Stimulated activated CD8-positive, alpha-beta memory T cell treated with anti-CD3 and anti-CD28 coated beads, Interleukin-7, amount 100 ng/mL, for 4 hours (primary cell): ENCODE data around the gene DUS3L.

Experiments
- DNase-seq, 2 donors: peaks; one replicate each; pipeline ENCODE4 v3.0.0-alpha.2; 2020; ENCODE audit warnings: low read depth in 2 of 2

Gene DUS3L

GRCh38 chr19:5821521-5822180 is 30.7 kb upstream of the DUS3L start:
- DNase-seq, result no peak

GRCh38 chr19:5820785-5821184 is 29.8 kb upstream of the DUS3L start:
- no peak for DNase-seq

GRCh38 chr19:5818594-5818993 is 27.6 kb upstream of the DUS3L start:
- no peak for DNase-seq

- DNase-seq, result no peak
These were observed 26.3 kb upstream of the DUS3L start for GRCh38 chr19:5817218-5817617.

- DNase-seq, result no peak
These were observed 23.9 kb upstream of the DUS3L start for GRCh38 chr19:5814852-5815246.

DNA sequence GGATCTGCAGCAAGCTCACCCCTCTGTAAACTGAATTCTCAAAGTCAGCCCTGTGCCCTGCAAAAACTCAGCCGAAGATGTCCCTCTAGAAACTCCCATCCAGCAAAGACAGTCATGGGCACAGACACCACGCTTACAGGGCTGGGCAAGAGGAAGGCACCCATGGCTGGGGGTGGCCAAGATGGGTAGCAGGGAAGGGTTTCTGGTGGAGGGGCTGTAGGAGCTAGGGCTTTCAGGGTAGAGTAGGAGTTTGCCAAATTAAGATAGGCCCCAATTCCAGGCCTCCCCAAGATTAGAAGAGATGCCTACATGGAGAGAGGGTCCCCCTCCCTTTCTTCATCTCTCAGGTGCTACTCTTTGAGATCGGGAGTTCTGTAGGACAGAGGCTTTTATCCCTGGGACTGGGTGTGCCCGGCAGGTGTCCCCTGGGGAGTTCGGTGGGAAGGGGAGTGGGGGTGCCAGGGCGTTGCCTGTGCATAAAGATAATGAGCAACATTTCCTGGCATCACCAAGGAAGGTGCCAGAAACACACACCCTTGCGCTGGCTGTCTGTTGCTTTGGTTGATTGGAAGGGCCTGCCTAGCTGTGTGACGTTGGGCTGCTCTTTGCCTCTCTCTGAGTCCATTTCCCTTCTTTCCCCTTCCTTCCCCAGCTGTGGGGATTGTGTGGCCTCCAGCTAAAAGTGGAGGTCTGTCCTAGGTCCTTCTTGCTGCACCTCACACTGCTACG is 23.3 kb upstream of the DUS3L start:
- DNase-seq, result no peak

GRCh38 chr19:5811117-5811516 is 20.2 kb upstream of the DUS3L start:
- DNase-seq, result no peak

GRCh38 chr19:5809469-5809868 is 18.5 kb upstream of the DUS3L start:
- DNase-seq, result no peak

DNA sequence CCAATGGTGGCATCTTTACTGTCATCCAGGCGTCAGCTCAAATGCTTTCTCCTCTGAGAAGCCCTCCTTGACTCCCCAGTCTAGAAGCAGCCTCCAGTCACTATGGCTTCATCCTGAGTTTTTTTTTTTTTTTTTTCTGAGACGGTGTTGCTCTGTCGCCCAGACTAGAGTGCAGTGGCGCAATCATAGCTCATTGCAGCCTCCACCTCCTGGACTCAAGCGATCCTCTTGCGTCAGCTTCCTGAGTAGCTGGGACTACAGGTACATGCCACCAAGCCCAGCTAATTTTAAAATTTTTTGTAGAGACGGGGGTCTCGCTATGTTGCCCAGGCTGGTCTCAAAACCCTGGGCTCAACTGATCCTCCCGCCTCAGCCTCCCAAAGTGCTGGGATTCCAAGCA is 18.1 kb upstream of the DUS3L start:
- no peak for DNase-seq

GRCh38 chr19:5808120-5808816 is 17.3 kb upstream of the DUS3L start:
- no peak for DNase-seq

GRCh38 chr19:5806905-5807304 is 15.9 kb upstream of the DUS3L start:
- DNase-seq, result no peak

DNA sequence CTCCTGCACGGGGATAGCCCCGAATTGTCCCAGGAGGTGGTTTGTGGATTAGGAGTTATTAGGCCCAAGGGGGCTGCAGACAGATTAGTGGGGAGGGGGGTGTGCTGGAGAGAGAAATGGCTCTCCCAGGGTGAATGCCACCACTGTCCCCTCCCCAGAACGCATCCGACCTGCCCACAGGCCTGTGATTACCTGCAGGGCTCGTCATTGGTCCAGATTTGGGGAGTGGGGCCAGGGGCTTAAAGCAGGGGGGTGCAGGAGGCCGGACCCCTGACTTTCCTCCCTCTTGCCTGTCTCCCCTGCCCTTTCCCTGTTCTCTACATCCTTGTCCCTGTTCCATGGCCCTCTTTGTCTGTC is 15.1 kb upstream of the DUS3L start:
- DNase-seq, result no peak

GRCh38 chr19:5805462-5806132 is 14.6 kb upstream of the DUS3L start:
- peak in 1 of 2 donors; percentile 35 for DNase-seq

DNA sequence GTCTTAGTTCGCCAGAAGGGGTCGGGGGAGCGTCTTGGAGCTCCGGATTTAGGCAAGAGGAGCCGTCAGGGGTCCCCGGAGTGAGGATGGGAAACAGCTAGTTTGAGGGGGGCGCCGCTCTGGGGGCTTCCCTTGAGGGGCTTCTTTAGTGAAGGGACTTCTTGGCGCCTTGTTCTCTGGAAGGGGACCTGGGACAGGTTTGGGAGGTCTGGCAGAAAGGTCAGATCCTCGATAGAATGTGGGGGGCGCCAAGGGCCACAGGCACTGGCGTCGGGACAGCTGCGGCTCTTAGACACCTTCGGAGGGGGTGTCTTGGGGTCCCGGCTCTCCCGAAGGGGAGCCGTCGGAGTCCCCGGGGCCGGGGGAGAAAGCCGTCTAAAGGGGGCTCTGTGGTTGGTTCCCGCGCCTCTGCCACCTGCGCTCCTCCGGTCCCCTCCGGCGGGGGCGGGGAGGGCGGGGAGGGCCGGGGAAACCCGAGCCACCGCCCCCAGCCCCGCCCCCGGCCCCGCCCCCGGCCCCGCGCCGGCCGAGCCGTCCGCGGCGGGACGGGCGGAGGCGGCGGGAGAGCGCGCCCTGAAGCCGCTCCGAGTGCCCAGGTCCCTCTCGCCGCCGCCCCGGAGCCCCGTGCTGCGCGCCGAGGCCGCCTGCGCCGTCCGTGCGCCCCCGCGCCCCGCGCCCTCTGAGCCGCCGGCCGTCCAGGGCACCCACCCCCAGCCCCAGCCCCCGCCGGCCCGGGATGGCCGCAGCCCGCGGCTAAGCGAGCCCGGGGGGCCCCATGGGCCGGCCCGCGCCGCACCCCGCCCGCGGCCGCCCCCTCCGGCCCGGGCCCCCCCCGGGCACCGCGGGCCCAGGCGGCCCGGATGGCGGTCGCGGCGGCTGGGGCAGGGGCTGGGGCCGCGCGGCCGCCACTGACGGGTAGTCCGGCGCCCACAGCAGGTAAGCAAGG is 13.8 kb upstream of the DUS3L start, which contains the start of gene NRTN:
TSS of gene NRTN (plus strand) at position 552 of the 946 bp plus-strand sequence. CDS start 19,099 bp downstream, outside the sequence.
- peak; percentile 17 to 55 for DNase-seq

DNA sequence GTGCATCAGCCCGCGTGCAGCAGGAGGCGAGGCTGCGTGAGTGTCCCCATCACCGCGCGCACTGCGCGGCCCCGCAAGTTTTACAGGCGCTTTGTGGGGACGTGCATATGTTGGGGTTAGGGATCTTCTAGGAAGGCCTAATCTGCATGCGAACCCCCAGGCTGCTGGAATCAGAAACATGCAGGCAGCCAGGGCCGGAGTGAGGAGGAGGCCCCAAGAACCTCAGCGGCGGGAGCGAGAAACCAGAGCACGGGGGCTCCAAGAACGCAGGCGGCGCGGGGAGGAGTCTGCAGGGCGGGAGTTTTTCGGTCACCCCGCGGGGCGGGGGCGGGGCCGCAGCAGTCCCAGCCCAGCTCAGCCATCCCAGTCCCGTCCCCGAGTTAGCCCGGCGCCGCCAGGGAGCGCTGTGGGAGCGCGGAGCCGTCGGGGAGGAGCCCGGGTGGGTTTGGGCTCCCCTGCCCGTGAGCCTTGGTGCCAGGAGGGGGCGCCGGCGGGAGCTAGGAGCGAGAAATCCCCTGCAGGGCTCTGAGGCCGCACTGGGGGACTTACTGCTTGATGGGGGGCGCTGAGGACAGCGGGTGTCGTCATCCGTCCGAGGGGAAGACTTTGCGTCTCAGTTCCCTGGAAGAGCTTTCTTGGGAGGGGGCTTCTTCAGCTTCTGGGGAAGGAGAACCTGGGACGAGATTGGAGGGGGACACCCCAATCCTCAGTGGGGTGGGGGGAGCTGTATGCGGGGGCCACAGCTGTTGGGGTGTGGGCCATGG is 13.0 kb upstream of the DUS3L start:
- peak; percentile 77 to 82 for DNase-seq

GRCh38 chr19:5803441-5803751 is 12.4 kb upstream of the DUS3L start:
- no peak for DNase-seq

- DNase-seq, result no peak
These were observed 11.0 kb upstream of the DUS3L start for GRCh38 chr19:5801796-5802619.

GRCh38 chr19:5800361-5801270 is 9.7 kb upstream of the DUS3L start:
- no peak for DNase-seq
